NCI-H526 (cell line): ENCODE measurements around the gene PHACTR1.
"Not testable (repeated sequence)": the region's sequence is repeated elsewhere in the genome, so short reads cannot be mapped to it uniquely, and the experiment has no call there.

Source experiments
- DNase-seq, 2 experiments: peaks; one replicate each; lab custom pipeline; 2025; lab: John Stamatoyannopoulos, UW

The PHACTR1 gene

DNA sequence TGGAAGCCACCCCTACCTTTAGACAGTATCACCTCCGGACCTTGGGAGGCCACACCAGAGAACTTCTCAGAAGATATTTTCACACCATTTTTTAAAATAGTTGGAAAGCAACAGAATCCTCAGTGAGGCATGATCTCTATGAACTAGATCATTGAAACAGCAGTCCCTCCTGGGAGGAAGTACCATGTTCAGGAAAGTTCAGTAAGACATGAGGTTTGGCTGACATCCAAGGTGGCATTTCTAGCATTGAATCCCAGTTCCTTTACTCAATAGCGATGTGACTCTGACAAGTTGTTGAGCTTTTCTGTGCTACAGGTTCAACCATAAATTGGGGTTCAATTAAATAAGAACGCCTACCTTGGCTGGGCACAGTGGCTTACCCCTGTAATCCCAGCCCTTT lies 442.7 kb downstream of the PHACTR1 start:
- no peak for DNase-seq

DNA sequence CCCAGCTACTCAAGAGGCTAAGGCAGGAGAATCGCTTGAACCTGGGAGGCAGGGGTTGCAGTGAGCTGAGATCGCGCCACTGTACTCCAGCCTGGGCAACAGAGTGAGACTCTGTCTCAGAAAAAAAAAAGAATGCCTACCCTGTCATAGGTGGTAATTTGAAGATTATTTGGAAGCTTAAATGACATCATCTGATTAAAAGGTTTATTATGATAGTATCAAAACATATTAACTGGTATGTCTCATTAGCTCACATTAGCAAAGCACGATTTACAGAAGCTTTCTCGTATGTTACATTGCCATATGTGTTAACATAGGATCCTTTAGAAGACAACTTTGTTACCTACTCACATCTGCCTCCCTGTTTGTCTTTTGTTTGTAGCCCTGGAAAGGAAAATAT lies 443.3 kb downstream of the PHACTR1 start:
- DNase-seq: not testable (repeated sequence)

DNA sequence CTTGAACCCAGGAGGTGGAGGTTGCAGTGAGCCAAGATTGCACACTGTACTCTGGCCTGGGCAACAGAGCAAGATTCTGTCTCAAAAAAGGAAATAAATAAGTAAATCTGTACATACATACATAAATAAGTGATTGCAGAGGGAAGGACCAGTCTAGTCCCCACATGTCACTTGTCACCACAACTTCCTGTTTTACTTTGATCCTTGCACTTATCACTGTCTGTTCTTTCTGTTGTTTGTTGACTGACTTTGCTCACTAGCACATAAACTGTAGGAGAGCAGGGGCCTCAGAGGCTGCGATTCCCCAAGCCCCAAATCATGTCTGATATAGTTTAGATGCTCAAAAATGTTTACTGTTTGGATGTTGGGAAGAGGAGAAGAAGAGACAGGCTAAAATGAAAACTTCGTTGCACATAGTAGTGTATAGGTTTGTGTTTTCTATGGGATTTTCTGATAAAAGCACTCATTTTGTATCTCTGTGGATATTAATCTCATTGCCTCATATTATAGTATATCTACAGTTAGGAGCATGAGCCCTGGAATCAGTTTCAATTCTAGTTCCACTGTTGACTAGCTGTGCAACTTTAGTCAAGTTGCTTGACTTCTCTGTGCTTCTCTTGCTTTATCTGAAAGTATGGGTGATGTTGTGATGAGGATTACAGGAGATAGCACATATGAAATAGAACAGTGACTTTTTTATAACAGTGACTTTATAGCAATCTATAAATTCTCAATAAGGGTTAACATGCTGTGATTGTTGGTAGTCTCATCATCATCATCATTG lies 446.8 kb downstream of the PHACTR1 start:
- no peak for DNase-seq

DNA sequence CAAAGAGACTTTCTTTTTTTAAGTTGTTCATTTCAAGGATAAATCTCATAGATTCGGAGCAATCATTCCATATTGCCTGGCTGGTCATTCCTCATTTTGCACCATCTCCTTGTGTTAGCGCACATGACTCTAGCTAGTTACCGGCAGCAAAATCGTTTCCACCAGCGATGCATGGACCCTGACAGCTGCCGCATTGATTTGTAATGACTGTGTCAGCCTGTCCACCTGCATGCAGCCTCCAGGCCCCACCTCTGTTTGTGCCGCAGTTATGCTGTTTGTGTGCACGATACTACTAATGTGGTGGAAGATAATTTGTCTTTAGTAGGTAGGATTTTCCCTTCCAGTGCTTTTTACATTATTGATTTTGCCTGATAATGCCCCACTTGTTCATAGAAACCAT lies 447.7 kb downstream of the PHACTR1 start:
- no peak for DNase-seq

GRCh38 chr6:13165502-13166172 lies 449.1 kb downstream of the PHACTR1 start:
- DNase-seq: no peak

DNA sequence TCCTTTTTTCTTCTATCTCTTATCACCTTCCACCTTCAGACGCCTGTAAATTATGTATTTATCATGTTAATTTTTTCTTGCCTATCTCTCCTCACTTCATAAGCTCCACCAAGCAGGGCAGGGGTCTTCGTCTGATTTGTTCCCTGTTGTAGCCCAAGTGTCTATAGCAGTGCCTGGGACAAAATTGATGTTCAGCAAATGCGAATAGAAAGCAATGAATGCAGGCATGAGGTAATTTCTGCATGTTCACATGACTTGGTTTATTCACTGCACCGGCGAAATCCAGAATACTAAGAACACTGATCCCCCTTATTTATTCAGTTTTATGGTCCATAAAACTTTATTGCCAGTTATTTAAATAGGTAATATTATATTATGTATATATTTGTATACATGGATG lies 449.7 kb downstream of the PHACTR1 start:
- peak; percentile 23 to 39 for DNase-seq

DNA sequence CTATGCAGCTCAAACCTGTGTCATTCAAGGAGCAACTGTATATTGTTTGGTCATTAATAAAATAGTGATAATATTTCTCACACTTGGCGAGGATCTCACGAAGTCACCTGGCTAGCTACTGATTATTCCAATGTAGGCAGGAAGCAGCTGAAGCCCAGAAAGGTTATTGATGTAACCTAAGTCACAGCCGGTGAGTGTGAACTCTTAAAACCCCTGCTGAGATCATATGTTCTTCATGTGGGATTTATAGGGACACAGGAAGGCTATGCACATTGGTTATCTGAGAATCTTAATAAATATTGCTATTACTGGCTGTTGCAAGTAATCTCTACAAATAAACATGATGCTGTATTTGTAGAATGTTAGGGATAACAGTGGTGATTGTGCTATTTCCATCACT lies 450.3 kb downstream of the PHACTR1 start:
- no peak for DNase-seq

GRCh38 chr6:13172291-13172690 lies 455.7 kb downstream of the PHACTR1 start:
- no peak for DNase-seq

DNA sequence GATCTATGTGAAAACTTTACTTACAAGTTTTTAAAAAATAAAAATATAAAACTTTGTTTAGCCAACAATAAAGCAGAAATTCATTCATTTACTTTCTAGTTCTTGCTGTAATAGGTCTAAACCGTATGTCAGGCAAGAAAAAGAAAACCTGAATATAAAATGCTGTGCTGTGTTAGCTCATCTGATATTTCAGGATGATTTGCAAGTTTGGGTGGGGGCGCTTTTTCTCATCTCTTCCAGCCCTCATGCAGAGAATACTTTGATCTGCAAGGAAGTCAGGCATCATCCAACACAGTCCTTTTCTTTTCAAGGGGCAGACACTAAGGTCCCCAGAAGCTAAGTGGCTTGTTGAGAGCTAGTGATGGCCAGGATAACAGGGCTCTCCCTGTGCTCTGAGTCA lies 458.5 kb downstream of the PHACTR1 start:
- DNase-seq: no peak

- DNase-seq: no peak
Observed at GRCh38 chr6:13175759-13176158, 459.2 kb downstream of the PHACTR1 start.

GRCh38 chr6:13177664-13178063 lies 461.1 kb downstream of the PHACTR1 start:
- DNase-seq: no peak

DNA sequence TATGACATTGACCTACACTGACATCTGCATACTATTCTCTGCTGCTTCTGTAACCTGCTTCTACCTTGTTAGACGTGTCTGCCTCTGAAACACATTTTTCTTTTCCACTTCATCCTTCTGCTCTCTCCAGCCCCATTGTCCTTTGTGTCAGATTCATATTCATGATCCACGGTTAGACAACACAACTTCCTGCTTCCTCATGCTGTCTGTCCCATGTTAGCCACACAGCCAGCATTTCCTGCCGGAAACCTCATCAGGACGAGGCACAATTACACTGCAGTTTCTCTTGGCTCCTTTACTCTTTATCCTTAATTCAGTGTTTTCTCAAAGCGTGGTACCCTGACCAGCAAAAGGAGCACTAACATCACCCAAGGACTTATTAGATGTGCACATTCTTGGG lies 461.5 kb downstream of the PHACTR1 start:
- DNase-seq: no peak

DNA sequence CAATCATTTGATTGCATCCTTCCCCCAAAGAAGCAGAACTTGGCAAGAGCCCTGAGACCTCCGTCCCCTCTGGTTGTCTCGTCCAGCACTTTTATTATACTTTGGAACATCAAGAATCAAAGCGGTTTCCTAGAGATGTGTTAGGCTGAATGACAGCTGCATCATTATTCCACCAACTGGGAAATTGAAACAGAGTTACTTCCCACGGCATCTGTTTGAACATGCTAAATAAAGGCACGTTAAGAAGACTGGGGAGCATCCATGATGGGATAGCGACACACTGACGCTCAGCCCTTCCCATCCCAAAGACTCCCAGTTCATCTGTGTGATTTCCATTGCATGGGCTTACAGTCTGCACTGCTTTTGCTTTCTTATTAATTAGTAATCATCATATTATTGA lies 464.0 kb downstream of the PHACTR1 start:
- no peak for DNase-seq

DNA sequence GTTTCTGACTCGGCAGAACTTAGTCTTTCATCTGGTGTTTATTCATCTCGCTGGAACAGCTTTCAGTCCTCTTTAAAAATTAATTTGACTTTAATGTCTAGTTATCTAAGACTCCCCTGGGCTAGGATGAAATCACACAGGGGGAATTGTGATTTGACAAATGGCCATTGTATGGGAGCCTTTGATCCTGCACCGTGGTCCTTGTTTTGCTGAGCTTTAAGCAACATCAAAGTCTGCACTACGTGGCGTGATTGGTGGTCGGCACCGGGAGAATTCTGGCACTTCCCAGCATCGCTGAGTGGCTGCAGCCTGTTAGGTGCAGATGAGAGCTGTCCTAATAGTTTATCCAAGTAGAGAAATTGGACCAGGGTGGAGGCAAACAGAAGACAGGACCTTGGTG lies 464.8 kb downstream of the PHACTR1 start:
- DNase-seq: no peak

GRCh38 chr6:13183415-13184088 lies 467.0 kb downstream of the PHACTR1 start:
- no peak for DNase-seq

DNA sequence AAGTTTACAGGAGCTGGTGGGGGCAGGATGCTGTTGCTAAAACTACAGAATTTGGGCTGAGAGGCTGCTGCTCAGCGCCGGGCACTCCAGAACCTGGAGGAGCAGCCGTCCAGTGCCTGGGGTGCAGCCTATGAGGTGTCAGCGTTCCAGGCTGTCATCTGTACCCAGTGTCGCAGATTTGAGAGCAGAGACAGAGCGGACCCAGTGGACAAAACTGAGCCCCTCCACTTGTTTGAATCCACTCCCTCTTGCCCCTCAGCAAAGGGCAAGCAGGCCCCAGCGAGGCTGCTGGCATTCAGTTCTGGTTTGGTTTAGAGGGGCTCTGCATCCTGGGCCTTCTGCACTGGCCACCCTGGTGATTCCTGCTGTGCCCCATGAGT lies 467.5 kb downstream of the PHACTR1 start:
- DNase-seq: no peak

- no peak for DNase-seq
Observed at GRCh38 chr6:13184547-13184946, 468.0 kb downstream of the PHACTR1 start.

GRCh38 chr6:13186861-13187260 lies 470.3 kb downstream of the PHACTR1 start:
- no peak for DNase-seq

DNA sequence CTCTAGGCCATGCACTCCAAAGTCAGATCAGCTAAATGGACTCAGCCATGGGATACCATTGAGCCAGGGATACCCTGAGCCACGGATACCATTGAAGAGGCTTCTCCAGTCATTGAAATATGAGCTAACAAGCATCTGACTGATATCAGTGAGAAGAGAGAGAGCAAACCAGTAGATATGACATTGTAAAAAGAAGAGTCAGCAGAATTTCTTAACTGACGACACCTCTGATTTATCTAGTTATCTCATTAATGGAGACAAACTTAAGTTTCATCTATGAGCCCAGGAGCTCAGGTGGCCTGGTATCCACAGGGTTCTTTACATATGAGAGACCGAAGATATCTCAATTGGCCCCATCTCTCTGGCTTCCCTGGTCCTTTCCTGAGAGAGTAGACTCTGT lies 471.1 kb downstream of the PHACTR1 start:
- DNase-seq: no peak

- DNase-seq: no peak
Observed at GRCh38 chr6:13188306-13188705, 471.7 kb downstream of the PHACTR1 start.

GRCh38 chr6:13189710-13190109 lies 473.1 kb downstream of the PHACTR1 start:
- no peak for DNase-seq

GRCh38 chr6:13190376-13190775 lies 473.8 kb downstream of the PHACTR1 start:
- DNase-seq: no peak

DNA sequence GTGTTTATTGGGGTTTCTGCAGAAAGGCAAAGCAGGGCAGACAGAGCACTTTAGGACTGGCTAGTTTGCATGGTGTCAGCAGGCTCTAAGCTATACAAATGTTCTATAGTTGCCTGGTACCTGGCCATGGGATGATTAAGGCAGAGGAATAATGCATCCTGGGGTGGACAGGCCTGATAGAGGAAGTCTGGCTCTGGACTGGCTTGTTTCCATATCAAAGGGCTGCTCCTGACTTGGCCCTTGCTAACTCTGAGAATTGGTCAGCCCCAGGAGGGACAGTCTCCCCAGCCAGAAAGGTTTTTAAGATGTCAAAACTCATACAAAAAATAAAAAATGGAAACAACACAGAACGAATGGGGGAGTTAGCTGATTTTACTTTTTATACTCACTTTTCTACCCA lies 474.9 kb downstream of the PHACTR1 start:
- DNase-seq: peak in 1 of 2 experiments; percentile 15
